ENCODE data around the gene TACR2. TPM values are rescaled to one million over a fixed set of nuclear protein-coding genes. Genes with fewer than 3 reads are reported as not detected.

Gene TACR2
- total and polyA plus RNA-seq, 2 experiments from 2014 or later: 0.53 TPM; not detected in 1

DNA sequence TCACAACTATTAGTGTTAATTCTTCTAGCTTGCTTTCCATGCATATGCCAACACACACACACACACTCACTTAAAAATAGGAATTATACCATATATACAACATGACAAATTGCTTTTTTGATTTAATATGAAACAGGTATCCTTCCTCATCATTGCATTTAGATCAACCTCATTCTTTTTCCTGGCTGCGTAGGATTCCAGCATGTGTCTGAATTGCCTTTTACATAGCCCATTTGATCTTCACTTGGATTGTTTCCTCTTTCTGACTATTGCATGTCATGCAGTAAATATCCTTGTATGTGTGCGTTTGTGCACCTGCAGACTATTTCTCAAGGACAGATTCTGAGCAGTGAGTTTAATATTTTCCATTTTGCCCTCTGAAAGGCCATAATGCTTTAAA lies 28.2 kb downstream of the TACR2 start:
- TF ChIP-seq, protein P1, sequence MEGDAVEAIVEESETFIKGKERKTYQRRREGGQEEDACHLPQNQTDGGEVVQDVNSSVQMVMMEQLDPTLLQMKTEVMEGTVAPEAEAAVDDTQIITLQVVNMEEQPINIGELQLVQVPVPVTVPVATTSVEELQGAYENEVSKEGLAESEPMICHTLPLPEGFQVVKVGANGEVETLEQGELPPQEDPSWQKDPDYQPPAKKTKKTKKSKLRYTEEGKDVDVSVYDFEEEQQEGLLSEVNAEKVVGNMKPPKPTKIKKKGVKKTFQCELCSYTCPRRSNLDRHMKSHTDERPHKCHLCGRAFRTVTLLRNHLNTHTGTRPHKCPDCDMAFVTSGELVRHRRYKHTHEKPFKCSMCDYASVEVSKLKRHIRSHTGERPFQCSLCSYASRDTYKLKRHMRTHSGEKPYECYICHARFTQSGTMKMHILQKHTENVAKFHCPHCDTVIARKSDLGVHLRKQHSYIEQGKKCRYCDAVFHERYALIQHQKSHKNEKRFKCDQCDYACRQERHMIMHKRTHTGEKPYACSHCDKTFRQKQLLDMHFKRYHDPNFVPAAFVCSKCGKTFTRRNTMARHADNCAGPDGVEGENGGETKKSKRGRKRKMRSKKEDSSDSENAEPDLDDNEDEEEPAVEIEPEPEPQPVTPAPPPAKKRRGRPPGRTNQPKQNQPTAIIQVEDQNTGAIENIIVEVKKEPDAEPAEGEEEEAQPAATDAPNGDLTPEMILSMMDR (IDR thresholded peaks at IDR 0.05; ENCODE audit: low read depth, low read length): no peak
- Histone ChIP-seq H3K27me3 (no peaks in the 10 kb centered on the region), H3K4me1 (ENCODE audit: low read depth) (no peaks in the 10 kb centered on the region), H3K36me3 (peaks cover 65% of the 10 kb centered on the region), H3K9me3 (ENCODE audit: low read depth) (no peaks in the 10 kb centered on the region), H3K27ac (no peak overlapping the region), H3K4me3 (no peak overlapping the region)
- no peak for DNase-seq (ENCODE audit: low read depth in 1 of 2, low spot score in 1 of 2)

DNA sequence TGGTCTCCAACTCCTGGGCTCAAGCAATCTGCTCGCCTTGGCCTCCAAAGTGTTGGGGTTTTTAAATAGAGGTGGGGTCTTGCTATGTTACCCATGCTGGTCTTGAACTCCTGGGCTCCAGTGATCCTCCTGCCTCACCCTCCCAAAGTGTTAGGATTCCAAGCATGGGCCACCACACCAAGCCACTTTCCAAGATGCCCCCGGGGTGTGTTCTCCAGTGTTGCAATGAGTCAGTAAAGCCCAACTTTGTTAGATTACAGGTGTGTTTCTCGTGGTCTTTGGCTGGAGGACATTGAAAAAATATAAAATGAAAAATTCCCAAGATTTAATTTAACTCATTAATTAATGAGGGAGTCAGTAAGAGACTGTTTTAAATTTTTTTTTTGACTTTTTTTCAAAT lies 29.2 kb downstream of the TACR2 start:
- TF ChIP-seq, protein P1 (IDR thresholded peaks at IDR 0.05; ENCODE audit: low read depth, low read length): no peak
- Histone ChIP-seq H3K4me3 (no peak overlapping the region), H3K27ac (no peak overlapping the region), H3K36me3 (peaks cover 69% of the 10 kb centered on the region), H3K27me3 (no peaks in the 10 kb centered on the region), H3K4me1 (ENCODE audit: low read depth) (no peaks in the 10 kb centered on the region), H3K9me3 (ENCODE audit: low read depth) (no peaks in the 10 kb centered on the region)
- no peak for DNase-seq (ENCODE audit: low read depth in 1 of 2, low spot score in 1 of 2)

DNA sequence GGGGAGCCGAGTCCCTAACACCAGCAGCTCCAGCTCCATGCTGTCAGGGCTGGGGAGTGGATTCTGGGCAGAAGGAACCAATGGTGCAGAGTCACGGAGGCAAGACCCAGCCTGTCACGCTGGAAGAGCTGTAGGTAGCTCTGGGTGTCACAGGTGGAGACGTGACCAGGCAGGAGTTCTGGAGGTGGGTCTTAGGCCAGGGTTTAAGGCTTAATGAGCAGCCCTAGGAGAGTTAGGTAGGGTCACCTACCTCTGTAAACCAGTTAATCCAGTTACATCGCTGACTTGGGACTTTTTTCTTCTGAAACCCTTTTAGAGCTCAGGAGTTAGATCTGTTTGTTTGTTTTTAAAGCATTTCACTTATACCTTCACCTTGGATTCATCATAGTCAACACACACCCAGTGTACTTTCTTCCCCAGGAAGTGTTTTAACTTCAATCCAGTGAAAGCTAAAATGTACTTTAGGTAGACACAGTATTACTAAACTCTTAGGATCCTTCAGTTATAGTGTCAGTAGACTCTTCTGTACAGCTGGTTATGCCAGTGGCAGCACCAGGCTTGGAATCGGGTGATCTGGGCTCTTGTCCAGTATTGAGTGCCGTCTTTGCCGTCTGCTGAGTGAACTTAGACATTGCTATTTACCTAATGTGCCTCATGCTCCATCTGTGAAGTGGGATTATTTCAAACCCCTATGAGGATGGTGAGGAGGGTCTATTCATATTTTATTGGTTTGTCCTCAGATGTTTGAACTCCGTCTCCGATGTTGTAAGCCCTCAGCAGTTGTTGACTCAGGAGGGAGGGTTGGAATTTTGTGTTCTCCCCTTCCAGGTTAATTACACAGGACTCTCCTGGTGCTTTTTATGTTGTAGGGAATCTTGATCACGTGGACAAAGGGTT lies 31.0 kb downstream of the TACR2 start:
- Histone ChIP-seq H3K9me3 (ENCODE audit: low read depth) (no peaks in the 10 kb centered on the region), H3K27ac (no peak overlapping the region), H3K4me3 (no peak overlapping the region), H3K36me3 (peaks cover 65% of the 10 kb centered on the region), H3K4me1 (ENCODE audit: low read depth) (no peaks in the 10 kb centered on the region), H3K27me3 (no peaks in the 10 kb centered on the region)
- TF ChIP-seq, protein P1 (IDR thresholded peaks at IDR 0.05; ENCODE audit: low read depth, low read length): no peak
- DNase-seq (ENCODE audit: low read depth in 1 of 2, low spot score in 1 of 2): no peak

- Histone ChIP-seq H3K4me3 (no peak overlapping the region), H3K27ac (no peak overlapping the region), H3K9me3 (ENCODE audit: low read depth) (no peaks in the 10 kb centered on the region), H3K27me3 (no peaks in the 10 kb centered on the region), H3K4me1 (ENCODE audit: low read depth) (no peaks in the 10 kb centered on the region), H3K36me3 (peaks cover 65% of the 10 kb centered on the region)
- no peak for DNase-seq (ENCODE audit: low read depth in 1 of 2, low spot score in 1 of 2)
- TF ChIP-seq, protein P1 (IDR thresholded peaks at IDR 0.05; ENCODE audit: low read depth, low read length): no peak
These were observed 32.4 kb downstream of the TACR2 start for GRCh38 chr10:69384320-69384719.

- Histone ChIP-seq H3K27ac (no peak overlapping the region), H3K9me3 (ENCODE audit: low read depth) (no peaks in the 10 kb centered on the region), H3K27me3 (no peaks in the 10 kb centered on the region), H3K36me3 (peaks cover 64% of the 10 kb centered on the region), H3K4me1 (ENCODE audit: low read depth) (no peaks in the 10 kb centered on the region), H3K4me3 (no peak overlapping the region)
- TF ChIP-seq, protein P1 (IDR thresholded peaks at IDR 0.05; ENCODE audit: low read depth, low read length): peak; percentile 17
- DNase-seq (ENCODE audit: low read depth in 1 of 2, low spot score in 1 of 2): peak in 1 of 2 donors; percentile 56
These were observed 33.2 kb downstream of the TACR2 start for GRCh38 chr10:69383558-69383957.

All from cardiac muscle cell (in vitro differentiated cells and primary cell).